Right lobe of liver (tissue), 4 donors: ENCODE results near the gene SIGLEC10.

Experiments used
- POLR2A ChIP-seq: fragments of 450-650 bp; IDR thresholded peaks from one replicate; pipeline ENCODE4 v1.6.1; 2017; ENCODE audit warnings: antibody characterized with exemption, mild to moderate bottlenecking
- TF ChIP-seq, protein P1 (sequence below), 4 donors: fragments of 200-600 bp in 3 of 4; fragments of 450-650 bp in 1 of 4; IDR thresholded peaks; one replicate each; pipeline versions ENCODE4 v1.5.1 to v1.8.0; 2016 to 2022; ENCODE audit warnings: antibody characterized with exemption in 4 of 4, mild to moderate bottlenecking in 2 of 4
- donor health status: DM: no; HTN: no; CAD: no.
- donor health status: DM: no; HTN: no; CAD: no.
- donor health status: DM: no; HTN: yes; CAD: no.

DNA sequence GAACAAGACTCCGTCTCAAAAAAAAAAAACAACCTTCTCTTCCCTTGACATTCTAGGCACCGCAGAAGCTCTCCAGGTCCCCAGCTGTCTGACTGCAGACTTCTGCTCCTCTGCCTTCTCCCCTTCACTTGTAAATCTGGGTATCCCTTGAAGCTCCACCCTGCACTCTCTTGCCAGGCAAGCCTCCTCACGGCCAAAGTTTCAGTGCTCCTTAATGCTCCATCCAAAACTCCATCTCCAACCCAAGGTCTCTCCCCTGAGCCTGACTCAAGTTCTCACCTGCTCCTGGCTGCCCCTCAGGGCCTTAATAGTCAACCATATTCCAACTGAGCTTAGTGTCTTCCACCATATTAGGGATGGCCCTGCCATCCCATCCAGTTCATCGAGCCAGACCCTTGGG lies 47.2 kb downstream of the SIGLEC10 start:
- TF ChIP-seq, protein P1, sequence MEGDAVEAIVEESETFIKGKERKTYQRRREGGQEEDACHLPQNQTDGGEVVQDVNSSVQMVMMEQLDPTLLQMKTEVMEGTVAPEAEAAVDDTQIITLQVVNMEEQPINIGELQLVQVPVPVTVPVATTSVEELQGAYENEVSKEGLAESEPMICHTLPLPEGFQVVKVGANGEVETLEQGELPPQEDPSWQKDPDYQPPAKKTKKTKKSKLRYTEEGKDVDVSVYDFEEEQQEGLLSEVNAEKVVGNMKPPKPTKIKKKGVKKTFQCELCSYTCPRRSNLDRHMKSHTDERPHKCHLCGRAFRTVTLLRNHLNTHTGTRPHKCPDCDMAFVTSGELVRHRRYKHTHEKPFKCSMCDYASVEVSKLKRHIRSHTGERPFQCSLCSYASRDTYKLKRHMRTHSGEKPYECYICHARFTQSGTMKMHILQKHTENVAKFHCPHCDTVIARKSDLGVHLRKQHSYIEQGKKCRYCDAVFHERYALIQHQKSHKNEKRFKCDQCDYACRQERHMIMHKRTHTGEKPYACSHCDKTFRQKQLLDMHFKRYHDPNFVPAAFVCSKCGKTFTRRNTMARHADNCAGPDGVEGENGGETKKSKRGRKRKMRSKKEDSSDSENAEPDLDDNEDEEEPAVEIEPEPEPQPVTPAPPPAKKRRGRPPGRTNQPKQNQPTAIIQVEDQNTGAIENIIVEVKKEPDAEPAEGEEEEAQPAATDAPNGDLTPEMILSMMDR (IDR thresholded peaks at IDR 0.05) = no peak
- TF ChIP-seq POLR2A = no peak
